HCT116 (cell line): ENCODE data around the gene CGNL1. TPM values are rescaled to one million over a fixed set of nuclear protein-coding genes. Genes with fewer than 3 reads are reported as not detected.
A peak's percentile ranks its signal among the peaks of the same experiment; 100 is the strongest.

ENCODE experiments used
- ATAC-seq: fragments of 200-7000 bp; cut with Tn5 transposase; 2 replicates; pipeline ENCODE4 v1.9.1; 2020; ENCODE audit warnings: mild to moderate bottlenecking, moderate library complexity
- BruUV-seq: library from RNA; stranded (reverse); fragments of 400-500 nt; replicated peaks from 2 replicates; lab custom pipeline; 2021; lab: Mats Ljungman, UMichigan
- CTCF ChIA-PET: fragments of 300-600 bp; sonication (Branson Sonifier 250); formaldehyde crosslinking; loops from one replicate; lab custom pipeline; 2021; ENCODE audit warnings: antibody characterized with exemption; lab: Charles Lee
- POLR2A ChIA-PET: fragments of 300-600, 350-600 bp; sonication (Branson Sonifier 250); formaldehyde crosslinking; loops from one replicate; lab custom pipeline; 2021; ENCODE audit warnings: antibody characterized with exemption; lab: Charles Lee
- RAD21 ChIA-PET, 2 experiments: fragments of 300-600 bp; sonication (Branson Sonifier 250); formaldehyde crosslinking; loops; one replicate each; lab custom pipeline; 2023; ENCODE audit warnings: low total read pairs in 2 of 2; ENCODE audit not compliant: uncharacterized antibody in 2 of 2, unreplicated experiment in 2 of 2, low non-redundant PET in 1 of 2; lab: Charles Lee
- DNase-seq: peaks from one replicate; pipeline ENCODE4 v3.0.0-alpha.2; 2010; ENCODE audit warnings: low read depth, low spot score
- H2AFZ ChIP-seq: fragments of 200-600 bp; shearing (Covaris generic), sonication (generic); 2 replicates; pipeline ENCODE4 v1.6.1; 2017; ENCODE audit warnings: low read depth, mixed run types, mixed read lengths, antibody characterized with exemption, low read length; ENCODE audit not compliant: poor library complexity, severe bottlenecking
- H3K27ac ChIP-seq: 2 replicates; pipeline ENCODE4 v1.5.1; 2012; ENCODE audit warnings: low read depth, low read length
- H3K27me3 ChIP-seq: fragments of 200-600 bp; sonication (generic); 2 replicates; pipeline ENCODE4 v1.6.1; 2016; ENCODE audit warnings: mixed run types, low read length, mixed read lengths; ENCODE audit not compliant: insufficient read depth
- H3K36me3 ChIP-seq, 2 experiments: fragments of 200-500 bp in 1 of 2; fragments of 200-600 bp in 1 of 2; sonication (Bioruptor generic) in 1 of 2; sonication (generic) in 1 of 2; 2 replicates each; pipeline versions ENCODE4 v1.5.1 to v1.6.1; 2014 to 2016; ENCODE audit warnings: low read length in 2 of 2, inconsistent platforms in 1 of 2, mixed read lengths in 1 of 2, mixed run types in 1 of 2; ENCODE audit not compliant: insufficient read depth in 2 of 2, control insufficient read depth in 1 of 2
- H3K4me1 ChIP-seq, 2 experiments: fragments of 200-600 bp in 1 of 2; sonication (generic) in 1 of 2; 2 replicates each; pipeline versions ENCODE4 v1.5.1 to v1.6.1; 2012 to 2017; ENCODE audit warnings: low read length in 2 of 2, inconsistent platforms in 1 of 2, mild to moderate bottlenecking in 1 of 2, mixed read lengths in 1 of 2, mixed run types in 1 of 2, moderate library complexity in 1 of 2; ENCODE audit not compliant: insufficient read depth in 2 of 2, control insufficient read depth in 1 of 2
- H3K4me2 ChIP-seq: fragments of 200-600 bp; sonication (generic); 2 replicates; pipeline ENCODE4 v1.6.1; 2017; ENCODE audit warnings: mixed run types, low read length, mixed read lengths
- H3K4me3 ChIP-seq, 2 experiments: fragments of 200-600 bp in 1 of 2; sonication (generic) in 1 of 2; replicated peaks in 1 of 2; 2 replicates each; pipeline ENCODE4 v1.5.1; 2011 to 2016; ENCODE audit warnings: low read length in 2 of 2, control low read depth in 1 of 2, low read depth in 1 of 2, mild to moderate bottlenecking in 1 of 2, mixed read lengths in 1 of 2, mixed run types in 1 of 2
- H3K79me2 ChIP-seq: fragments of 200-600 bp; sonication (generic); 2 replicates; pipeline ENCODE4 v1.6.1; 2017; ENCODE audit warnings: mild to moderate bottlenecking, mixed run types, low read length, moderate library complexity, mixed read lengths; ENCODE audit not compliant: insufficient read depth
- H3K9ac ChIP-seq: fragments of 200-600 bp; sonication (generic); 2 replicates; pipeline ENCODE4 v1.6.1; 2016; ENCODE audit warnings: low read length, mixed read lengths
- H3K9me2 ChIP-seq: fragments of 200-600 bp; sonication (generic), shearing (Covaris generic); 2 replicates; pipeline ENCODE4 v1.6.1; 2017; ENCODE audit warnings: mixed run types, mild to moderate bottlenecking, moderate library complexity; ENCODE audit not compliant: insufficient read depth
- H3K9me3 ChIP-seq, 2 experiments: fragments of 200-500 bp in 1 of 2; fragments of 200-600 bp in 1 of 2; sonication (Bioruptor generic) in 1 of 2; sonication (generic) in 1 of 2; 2 replicates each; pipeline ENCODE4 v1.6.1; 2014 to 2017; ENCODE audit warnings: low read length in 2 of 2, mixed read lengths in 2 of 2, inconsistent platforms in 1 of 2, low read depth in 1 of 2, mild to moderate bottlenecking in 1 of 2, mixed run types in 1 of 2, moderate library complexity in 1 of 2; ENCODE audit not compliant: control insufficient read depth in 1 of 2, insufficient read depth in 1 of 2
- H4K20me1 ChIP-seq: fragments of 200-600 bp; sonication (generic), shearing (Covaris generic); 2 replicates; pipeline ENCODE4 v1.6.1; 2017; ENCODE audit warnings: mixed run types, mild to moderate bottlenecking, moderate library complexity; ENCODE audit not compliant: insufficient read depth
- ATF3 ChIP-seq: IDR thresholded peaks from 2 replicates; pipeline ENCODE4 v1.6.1; 2012
- EGR1 ChIP-seq: IDR thresholded peaks from 2 replicates; pipeline ENCODE4 v1.6.1; 2012; ENCODE audit warnings: low read depth
- FOSL1 ChIP-seq: IDR thresholded peaks from 2 replicates; pipeline ENCODE4 v1.6.1; 2012; ENCODE audit warnings: low read depth
- JUND ChIP-seq: IDR thresholded peaks from 2 replicates; pipeline ENCODE4 v1.6.1; 2012
- POLR2AphosphoS5 ChIP-seq: IDR thresholded peaks from 2 replicates; pipeline ENCODE4 v1.6.1; 2011; ENCODE audit warnings: mild to moderate bottlenecking, low read depth, low read length, moderate library complexity
- SP1 ChIP-seq: IDR thresholded peaks from 2 replicates; pipeline ENCODE4 v1.6.1; 2012; ENCODE audit warnings: low read depth
- TCF7L2 ChIP-seq: IDR thresholded peaks from 2 replicates; pipeline ENCODE4 v1.7.0; 2011; ENCODE audit warnings: borderline replicate concordance, inconsistent platforms; ENCODE audit not compliant: insufficient read depth, insufficient read length; ENCODE audit errors: extremely low read depth
- YY1 ChIP-seq: IDR thresholded peaks from 2 replicates; pipeline ENCODE4 v1.6.1; 2011; ENCODE audit warnings: low read length, low read depth, moderate library complexity, mild to moderate bottlenecking; ENCODE audit not compliant: insufficient replicate concordance; ENCODE audit errors: extremely low read depth
- intact Hi-C: fragments of 100-400 bp; cut with micrococcal nuclease; formaldehyde crosslinking; loops from 2 replicates; pipeline ENCODE4 v1.10.0; 2022
- total RNA-seq: library from RNA; stranded (reverse); gene quantifications from one replicate; pipeline ENCODE4 v1.2.1, GENCODE V29; 2021; ENCODE audit not compliant: unreplicated experiment

The CGNL1 gene
- total RNA-seq, 1 experiment from 2014 or later, result 2.2 TPM

GRCh38 chr15:57500979-57501576 lies 124.8 kb downstream of the CGNL1 start:
- peaks cover 15 to 36% of the 10 kb centered on the region in 2 experiments; a peak in 3 of 4 replicates for H3K4me1 ChIP-seq
- ChIA-PET RAD21 (no interaction called here), POLR2A (no interaction called here), CTCF (interaction anchor here (1.9 kb wide), 1 partner anchor 160 kb away, joined by 4 read pairs; no protein-coding TSS in a partner anchor)
- H3K27me3 ChIP-seq, result no peaks in the 10 kb centered on the region
- BruUV-seq, result no TSS peak
- no peak overlapping the region for H3K27ac ChIP-seq
- H4K20me1 ChIP-seq, result no peaks in the 10 kb centered on the region
- no peak overlapping the region for H2AFZ ChIP-seq
- H3K36me3 ChIP-seq, result no peaks in the 10 kb centered on the region
- peak overlapping the region; percentile 15; the same call in 1 of the 2 replicates for H3K4me2 ChIP-seq
- DNase-seq, result no peak
- no peaks in the 10 kb centered on the region for H3K79me2 ChIP-seq
- no peaks in the 10 kb centered on the region for H3K9me3 ChIP-seq
- 0 out of 2 replicates have a peak, but pooled peaks have one; percentile 12 for TF ChIP-seq FOSL1
- TF ChIP-seq YY1, result no peak
- TF ChIP-seq JUND, result no peak
- TF ChIP-seq, all 23 proteins: peak for 1
- H3K9me2 ChIP-seq, result no peaks in the 10 kb centered on the region
- peak; percentile 42; the same call in 1 of the 2 replicates for ATAC-seq
- intact Hi-C loops, result no loop called here
- H3K4me3 ChIP-seq, result no peak overlapping the region
- H3K9ac ChIP-seq, result no peak overlapping the region

GRCh38 chr15:57502116-57502515 lies 125.8 kb downstream of the CGNL1 start:
- intact Hi-C loops, result no loop called here
- Histone ChIP-seq H3K27ac (no peak overlapping the region), H3K9me2 (no peaks in the 10 kb centered on the region), H3K4me1 (peaks cover 20 to 42% of the 10 kb centered on the region in 2 experiments; a peak in 3 of 4 replicates), H4K20me1 (no peaks in the 10 kb centered on the region), H3K79me2 (no peaks in the 10 kb centered on the region), H3K9ac (no peak overlapping the region), H3K4me3 (no peak overlapping the region), H3K4me2 (no peak overlapping the region), H3K27me3 (no peaks in the 10 kb centered on the region), H2AFZ (no peak overlapping the region), H3K36me3 (no peaks in the 10 kb centered on the region), H3K9me3 (no peaks in the 10 kb centered on the region)
- no peak for DNase-seq
- ATAC-seq, result no peak
- CTCF ChIA-PET, result interaction anchor here (1.5 to 1.9 kb wide), 2 partner anchors 124 to 161 kb away, joined by 3 to 4 read pairs; no protein-coding TSS in a partner anchor
- no TSS peak for BruUV-seq
- RAD21 ChIA-PET, result no interaction called here
- POLR2A ChIA-PET, result no interaction called here
- TF ChIP-seq TCF7L2 (no peak), POLR2AphosphoS5 (no peak), EGR1 (no peak), SP1 (no peak), JUND (no peak), ATF3 (no peak), FOSL1 (no peak)
